H9 (cell line): Measurements from ENCODE around the gene TMEM240. TPM values are rescaled to one million over a fixed set of nuclear protein-coding genes. Genes with fewer than 3 reads are reported as not detected.

Experiments
- DNase-seq: peaks from one replicate; pipeline ENCODE4 v3.0.0-alpha.2; 2017
- H2AFZ ChIP-seq: one replicate; pipeline ENCODE4 v1.6.1; 2013; ENCODE audit warnings: mild to moderate bottlenecking, low read length, control low read depth, moderate library complexity
- H2AK5ac ChIP-seq: 2 replicates; pipeline ENCODE4 v1.6.1; 2013; ENCODE audit warnings: low read length, control low read depth, mixed read lengths; ENCODE audit not compliant: insufficient read length
- H2BK120ac ChIP-seq: one replicate; pipeline ENCODE4 v1.6.1; 2013; ENCODE audit warnings: low read depth, mild to moderate bottlenecking, low read length, control low read depth, inconsistent platforms; ENCODE audit not compliant: poor library complexity, severe bottlenecking
- H2BK12ac ChIP-seq: 2 replicates; pipeline ENCODE4 v1.6.1; 2013; ENCODE audit warnings: low read length, control low read depth, mixed read lengths, low read depth; ENCODE audit not compliant: insufficient read length
- H2BK15ac ChIP-seq: 2 replicates; pipeline ENCODE4 v1.6.1; 2013; ENCODE audit warnings: low read depth, low read length, control low read depth
- H2BK20ac ChIP-seq: one replicate; pipeline ENCODE4 v1.6.1; 2013; ENCODE audit warnings: low read depth, mild to moderate bottlenecking, low read length, control low read depth, inconsistent platforms; ENCODE audit not compliant: poor library complexity, severe bottlenecking
- H2BK5ac ChIP-seq: 2 replicates; pipeline ENCODE4 v1.6.1; 2013; ENCODE audit warnings: low read length, control low read depth, mixed read lengths; ENCODE audit not compliant: insufficient read length
- H3K14ac ChIP-seq: 2 replicates; pipeline ENCODE4 v1.6.1; 2013; ENCODE audit warnings: low read length, control low read depth; ENCODE audit not compliant: insufficient read depth
- H3K18ac ChIP-seq: 2 replicates; pipeline ENCODE4 v1.6.1; 2013; ENCODE audit warnings: low read depth, mild to moderate bottlenecking, mixed read lengths, low read length, control low read depth; ENCODE audit not compliant: insufficient read length
- H3K23ac ChIP-seq: 2 replicates; pipeline ENCODE4 v1.6.1; 2013; ENCODE audit warnings: low read length, control low read depth, mixed read lengths, low read depth; ENCODE audit not compliant: insufficient read length
- H3K23me2 ChIP-seq: 2 replicates; pipeline ENCODE4 v1.6.1; 2013; ENCODE audit warnings: low read depth, mild to moderate bottlenecking, mixed read lengths, low read length, control low read depth; ENCODE audit not compliant: insufficient read length, poor library complexity, severe bottlenecking
- H3K27ac ChIP-seq: 2 replicates; pipeline ENCODE4 v1.5.1; 2013; ENCODE audit warnings: low read length, control low read depth, mixed read lengths, low read depth; ENCODE audit not compliant: insufficient read length
- H3K27me3 ChIP-seq: 2 replicates; pipeline ENCODE4 v1.6.1; 2013; ENCODE audit warnings: low read length, control low read depth, inconsistent platforms; ENCODE audit not compliant: insufficient read depth
- H3K4ac ChIP-seq: 2 replicates; pipeline ENCODE4 v1.6.1; 2013; ENCODE audit warnings: low read depth, mild to moderate bottlenecking, control low read depth, inconsistent platforms, low read length, moderate library complexity
- H3K4me1 ChIP-seq: 2 replicates; pipeline ENCODE4 v1.6.1; 2013; ENCODE audit warnings: low read length, control low read depth, inconsistent platforms; ENCODE audit not compliant: insufficient read depth
- H3K4me2 ChIP-seq: 2 replicates; pipeline ENCODE4 v1.6.1; 2013; ENCODE audit warnings: low read length, control low read depth, mixed read lengths; ENCODE audit not compliant: insufficient read length, insufficient read depth
- H3K56ac ChIP-seq: 2 replicates; pipeline ENCODE4 v1.6.1; 2013; ENCODE audit warnings: low read depth, mild to moderate bottlenecking, mixed read lengths, low read length, control low read depth; ENCODE audit not compliant: insufficient read length
- H3K79me1 ChIP-seq: 2 replicates; pipeline ENCODE4 v1.6.1; 2013; ENCODE audit warnings: low read depth, mild to moderate bottlenecking, moderate library complexity, low read length, control low read depth, inconsistent platforms; ENCODE audit not compliant: insufficient read depth, poor library complexity, severe bottlenecking
- H3K79me2 ChIP-seq: 2 replicates; pipeline ENCODE4 v1.6.1; 2013; ENCODE audit warnings: low read length, control low read depth, inconsistent platforms; ENCODE audit not compliant: insufficient read depth
- H3K9ac ChIP-seq: 2 replicates; pipeline ENCODE4 v1.6.1; 2013; ENCODE audit warnings: low read length, control low read depth, mixed read lengths; ENCODE audit not compliant: insufficient read length; ENCODE audit errors: extremely low read depth
- H3K9me3 ChIP-seq: one replicate; pipeline ENCODE4 v1.6.1; 2013; ENCODE audit warnings: low read depth, low read length, inconsistent platforms; ENCODE audit not compliant: control insufficient read depth
- H3T11ph ChIP-seq: one replicate; pipeline ENCODE4 v1.6.1; 2013; ENCODE audit warnings: mild to moderate bottlenecking, low read length, control low read depth, inconsistent platforms
- H4K20me1 ChIP-seq: one replicate; pipeline ENCODE4 v1.6.1; 2013; ENCODE audit not compliant: control insufficient read depth, insufficient read length, insufficient read depth
- H4K5ac ChIP-seq: 2 replicates; pipeline ENCODE4 v1.6.1; 2013; ENCODE audit warnings: low read depth, mild to moderate bottlenecking, mixed read lengths, low read length, control low read depth; ENCODE audit not compliant: insufficient read length
- H4K8ac ChIP-seq: replicated peaks from 2 replicates; pipeline ENCODE4 v1.6.1; 2013; ENCODE audit warnings: low read length, control low read depth, mixed read lengths, low read depth; ENCODE audit not compliant: insufficient read length
- H4K91ac ChIP-seq: 2 replicates; pipeline ENCODE4 v1.6.1; 2013; ENCODE audit warnings: low read depth, mild to moderate bottlenecking, moderate library complexity, mixed read lengths, low read length, control low read depth; ENCODE audit not compliant: insufficient read length
- H3K27ac Mint-ChIP-seq, 3 experiments: 2 replicates in 2 of 3; 3 replicates in 1 of 3; pipeline ENCODE4 v1.8.0; 2020 to 2021; ENCODE audit warnings: mixed read lengths in 3 of 3, mild to moderate bottlenecking in 1 of 3, moderate library complexity in 1 of 3
- H3K27me3 Mint-ChIP-seq: 2 replicates; pipeline ENCODE4 v1.8.0; 2021; ENCODE audit warnings: low read depth, mild to moderate bottlenecking, moderate library complexity, mixed read lengths
- H3K36me3 Mint-ChIP-seq, 3 experiments: 2 replicates in 2 of 3; 3 replicates in 1 of 3; pipeline ENCODE4 v1.8.0; 2020 to 2021; ENCODE audit warnings: low read depth in 3 of 3, mixed read lengths in 3 of 3; ENCODE audit not compliant: insufficient read depth in 1 of 3
- H3K4me1 Mint-ChIP-seq, 2 experiments: 2 replicates each; pipeline ENCODE4 v1.8.0; 2020; ENCODE audit warnings: mixed read lengths in 2 of 2
- H3K4me3 Mint-ChIP-seq, 2 experiments: 2 replicates in 1 of 2; 3 replicates in 1 of 2; pipeline ENCODE4 v1.8.0; 2020 to 2021; ENCODE audit warnings: mild to moderate bottlenecking in 2 of 2, mixed read lengths in 2 of 2, moderate library complexity in 1 of 2
- H3K9me3 Mint-ChIP-seq, 2 experiments: 2 replicates in 1 of 2; 3 replicates in 1 of 2; pipeline ENCODE4 v1.8.0; 2020; ENCODE audit warnings: mild to moderate bottlenecking in 2 of 2, mixed read lengths in 2 of 2, moderate library complexity in 1 of 2
- CTCF ChIP-seq: fragments of 200-600 bp; sonication (generic); conservative IDR thresholded peaks from 3 replicates; pipeline ENCODE4 v1.8.0; 2021; ENCODE audit warnings: antibody characterized with exemption, mild to moderate bottlenecking
- WGBS: extraction: QIAGEN DNeasy Blood & Tissue Kit; methylation state at CpG from one replicate; pipeline ENCODE4 v1.1.7; 2013; ENCODE audit warnings: missing lambda C conversion rate, low lambda C conversion rate, mixed read lengths; ENCODE audit not compliant: insufficient read length; ENCODE audit errors: extremely low coverage; 5-methylcytosine and 5-hydroxymethylcytosine counted together
- total RNA-seq: library from RNA; stranded (reverse); gene quantifications from 2 replicates; pipeline ENCODE4 v1.2.1, GENCODE V29; 2021

Gene TMEM240
- total RNA-seq, 1 experiment from 2014 or later: 8.7 TPM

DNA sequence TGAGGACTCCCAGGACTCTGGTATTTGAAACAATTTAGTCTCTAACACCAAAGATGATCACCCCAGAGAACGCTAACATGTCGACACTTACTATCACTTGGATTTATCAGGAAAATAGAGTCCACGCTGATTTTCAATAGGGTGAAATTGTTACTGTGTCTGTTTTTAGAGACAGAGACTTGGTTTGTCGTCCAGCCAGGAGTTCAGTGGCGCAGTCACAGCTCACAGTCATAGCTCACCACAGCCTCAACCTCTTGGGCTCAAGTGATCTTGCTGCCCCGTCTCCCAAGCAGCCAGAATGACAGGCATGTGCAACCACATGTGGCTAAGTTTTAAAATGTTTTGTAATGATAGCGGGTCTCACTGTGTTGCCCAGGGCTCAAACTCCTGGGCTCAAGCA lies 28.9 kb upstream of the TMEM240 start:
- Histone ChIP-seq H3K23ac (no peak overlapping the region), H3K79me2 (peaks cover 72% of the 10 kb centered on the region), H2BK12ac (no peak overlapping the region), H3K18ac (no peak overlapping the region), H4K91ac (no peak overlapping the region), H3K23me2 (peaks cover 5% of the 10 kb centered on the region), H3K27me3 (no peaks in the 10 kb centered on the region), H3K9me3 (no peaks in the 10 kb centered on the region), H3K4ac (no peak overlapping the region), H4K5ac (no peak overlapping the region), H2BK15ac (no peak overlapping the region), H2BK5ac (no peak overlapping the region), H4K8ac (no peak overlapping the region), H3K56ac (no peak overlapping the region), H3T11ph (no peak overlapping the region), H2BK120ac (no peak overlapping the region), H2AK5ac (no peak overlapping the region), H3K4me2 (no peak overlapping the region), H2AFZ (no peak overlapping the region), H3K14ac (no peak overlapping the region), H3K27ac (no peak overlapping the region), H3K9ac (no peak overlapping the region), H2BK20ac (no peak overlapping the region), H3K4me1 (no peaks in the 10 kb centered on the region), H3K79me1 (peaks cover 4% of the 10 kb centered on the region), H4K20me1 (peaks cover 3% of the 10 kb centered on the region)
- DNase-seq: no peak
- WGBS: no CpG with 5 or more reads among the region's 7 CpGs
- peaks cover 24 to 56% (median 43%) of the 10 kb centered on the region in 3 experiments for H3K36me3 Mint-ChIP-seq
- peaks cover 0 to 3% of the 10 kb centered on the region in 2 experiments; a peak in 1 of 5 replicates for H3K9me3 Mint-ChIP-seq
- no peak overlapping the region for H3K4me3 Mint-ChIP-seq
- H3K4me1 Mint-ChIP-seq: peaks cover 22 to 25% of the 10 kb centered on the region in 2 experiments
- H3K27me3 Mint-ChIP-seq: no peaks in the 10 kb centered on the region
- TF ChIP-seq CTCF: no peak
- peak overlapping the region in 2 of 3 experiments; percentile 68; a peak in 2 of 7 replicates for H3K27ac Mint-ChIP-seq
